Measurements from ENCODE around the gene ELOVL4. TPM values are rescaled to one million over a fixed set of nuclear protein-coding genes. Genes with fewer than 3 reads are reported as not detected.

ELOVL4 gene
- total RNA-seq (1 to 10 TPM; 2.7 to 3.0 TPM), polyA plus RNA-seq (1 to 10 TPM; 5.5 to 7.4 TPM)

GRCh38 chr6:79947191-79948186, at the start of gene ELOVL4:
Gene ELOVL4, minus strand, starts transcription at chr6:79947553. Its CDS starts 274 bp downstream, at chr6:79947279.
- H3K27me3 Mint-ChIP-seq = peaks cover 16 to 23% of the 10 kb centered on the region in 2 donors
- H3K4me1 ChIP-seq (ENCODE audit: insufficient read depth, low read length) = peaks cover 36% of the 10 kb centered on the region
- DNase-seq = peak; percentile 37 to 76 (median 44)
- no peaks in the 10 kb centered on the region for H3K9me3 Mint-ChIP-seq
- peaks cover 12% of the 10 kb centered on the region for H3K27me3 ChIP-seq (ENCODE audit: insufficient read depth, low read length)
- H3K27ac ChIP-seq (ENCODE audit: low read depth, low read length) = peak within 1 kb of the TSS; percentile 35
- peak within 1 kb of the TSS; percentile 85 to 95 (median 90) for H3K4me3 Mint-ChIP-seq
- CTCF ChIA-PET (ENCODE audit: partially characterized antibody) = interaction anchor here (0.7 to 2.9 kb wide), 12 partner anchors 7 to 151 kb away, joined by 3 to 18 read pairs (median 4); partner anchors contain the start of gene TTK
- H3K4me1 Mint-ChIP-seq = peaks cover 18 to 43% (median 21%) of the 10 kb centered on the region in 4 donors
- POLR2A ChIA-PET (ENCODE audit: partially characterized antibody) = interaction anchor here (1.1 to 1.8 kb wide), 4 partner anchors 17 to 159 kb away, joined by 4 to 10 read pairs (median 6); partner anchors contain the start of gene BCKDHB
- peaks cover 0 to 1% of the 10 kb centered on the region in 2 donors for H3K36me3 Mint-ChIP-seq
- H3K27ac Mint-ChIP-seq = peak within 1 kb of the TSS; percentile 54 to 93 (median 81)
- no peaks in the 10 kb centered on the region for H3K9me3 ChIP-seq (ENCODE audit: control insufficient read depth in 1 of 2, low read length in 2 of 2)
- no peaks in the 10 kb centered on the region for H3K36me3 ChIP-seq (ENCODE audit: insufficient read depth, low read length)
- peak within 1 kb of the TSS; percentile 27 to 57 for H3K4me3 ChIP-seq (ENCODE audit: low read length in 2 of 2)
- intact Hi-C loops (cut with micrococcal nuclease) = loop anchor here (1.0 to 10.0 kb wide), 3 partner anchors 79 to 1806 kb away; partner anchors contain the start of gene HMGN3

- H3K27ac ChIP-seq (ENCODE audit: low read depth, low read length) = no peak overlapping the region
- ChIA-PET CTCF (ENCODE audit: partially characterized antibody) (no interaction called here), POLR2A (ENCODE audit: partially characterized antibody) (no interaction called here)
- Mint-ChIP-seq H3K27me3 (peaks cover 0 to 1% of the 10 kb centered on the region in 2 donors), H3K36me3 (no peaks in the 10 kb centered on the region), H3K4me1 (no peaks in the 10 kb centered on the region), H3K27ac (peak overlapping the region in 1 of 7 donors; percentile 22), H3K9me3 (peaks cover 0 to 2% (median 0%) of the 10 kb centered on the region in 8 donors), H3K4me3 (no peak overlapping the region)
- H3K4me3 ChIP-seq (ENCODE audit: low read length in 2 of 2) = no peak overlapping the region
- H3K9me3 ChIP-seq (ENCODE audit: control insufficient read depth in 1 of 2, low read length in 2 of 2) = no peaks in the 10 kb centered on the region
- no peak for DNase-seq
- intact Hi-C loops (cut with micrococcal nuclease) = no loop called here
- H3K27me3 ChIP-seq (ENCODE audit: insufficient read depth, low read length) = no peaks in the 10 kb centered on the region
- H3K36me3 ChIP-seq (ENCODE audit: insufficient read depth, low read length) = no peaks in the 10 kb centered on the region
- H3K4me1 ChIP-seq (ENCODE audit: insufficient read depth, low read length) = no peaks in the 10 kb centered on the region
Observed at GRCh38 chr6:79993911-79994309, 46.6 kb upstream of the ELOVL4 start.

GRCh38 chr6:79993012-79993910, 45.9 kb upstream of the ELOVL4 start:
- Histone ChIP-seq H3K9me3 (ENCODE audit: control insufficient read depth in 1 of 2, low read length in 2 of 2) (no peaks in the 10 kb centered on the region), H3K27ac (ENCODE audit: low read depth, low read length) (no peak overlapping the region), H3K36me3 (ENCODE audit: insufficient read depth, low read length) (no peaks in the 10 kb centered on the region), H3K4me3 (ENCODE audit: low read length in 2 of 2) (no peak overlapping the region), H3K4me1 (ENCODE audit: insufficient read depth, low read length) (no peaks in the 10 kb centered on the region), H3K27me3 (ENCODE audit: insufficient read depth, low read length) (no peaks in the 10 kb centered on the region)
- ChIA-PET CTCF (ENCODE audit: partially characterized antibody) (no interaction called here), POLR2A (ENCODE audit: partially characterized antibody) (no interaction called here)
- H3K9me3 Mint-ChIP-seq = no peaks in the 10 kb centered on the region
- no peak for DNase-seq
- H3K36me3 Mint-ChIP-seq = no peaks in the 10 kb centered on the region
- H3K27me3 Mint-ChIP-seq = no peaks in the 10 kb centered on the region
- peak overlapping the region in 1 of 7 donors; percentile 22 for H3K27ac Mint-ChIP-seq
- H3K4me1 Mint-ChIP-seq = no peaks in the 10 kb centered on the region
- H3K4me3 Mint-ChIP-seq = no peak overlapping the region
- intact Hi-C loops (cut with micrococcal nuclease) = no loop called here

GRCh38 chr6:79989641-79990040, 42.3 kb upstream of the ELOVL4 start:
- POLR2A ChIA-PET (ENCODE audit: partially characterized antibody) = no interaction called here
- no peaks in the 10 kb centered on the region for H3K36me3 Mint-ChIP-seq
- CTCF ChIA-PET (ENCODE audit: partially characterized antibody) = no interaction called here
- Histone ChIP-seq H3K9me3 (ENCODE audit: control insufficient read depth in 1 of 2, low read length in 2 of 2) (no peaks in the 10 kb centered on the region), H3K4me3 (ENCODE audit: low read length in 2 of 2) (no peak overlapping the region), H3K36me3 (ENCODE audit: insufficient read depth, low read length) (no peaks in the 10 kb centered on the region), H3K4me1 (ENCODE audit: insufficient read depth, low read length) (peaks cover 2% of the 10 kb centered on the region), H3K27ac (ENCODE audit: low read depth, low read length) (no peak overlapping the region), H3K27me3 (ENCODE audit: insufficient read depth, low read length) (no peaks in the 10 kb centered on the region)
- H3K27ac Mint-ChIP-seq = no peak overlapping the region
- intact Hi-C loops (cut with micrococcal nuclease) = no loop called here
- no peaks in the 10 kb centered on the region for H3K9me3 Mint-ChIP-seq
- H3K27me3 Mint-ChIP-seq = no peaks in the 10 kb centered on the region
- peaks cover 0 to 10% (median 6%) of the 10 kb centered on the region in 4 donors for H3K4me1 Mint-ChIP-seq
- no peak overlapping the region for H3K4me3 Mint-ChIP-seq
- DNase-seq = no peak

GRCh38 chr6:79985128-79985527, 37.8 kb upstream of the ELOVL4 start:
- no peak overlapping the region for H3K4me3 Mint-ChIP-seq
- H3K4me1 Mint-ChIP-seq = peaks cover 4 to 30% (median 14%) of the 10 kb centered on the region in 4 donors
- H3K27me3 Mint-ChIP-seq = no peaks in the 10 kb centered on the region
- no peak overlapping the region for H3K27ac ChIP-seq (ENCODE audit: low read depth, low read length)
- H3K36me3 ChIP-seq (ENCODE audit: insufficient read depth, low read length) = no peaks in the 10 kb centered on the region
- H3K27me3 ChIP-seq (ENCODE audit: insufficient read depth, low read length) = no peaks in the 10 kb centered on the region
- H3K36me3 Mint-ChIP-seq = no peaks in the 10 kb centered on the region
- H3K4me1 ChIP-seq (ENCODE audit: insufficient read depth, low read length) = peaks cover 25% of the 10 kb centered on the region
- CTCF ChIA-PET (ENCODE audit: partially characterized antibody) = interaction anchor here (0.7 to 5.1 kb wide), 4 partner anchors 20 to 42 kb away, joined by 4 to 38 read pairs (median 4); no protein-coding TSS in a partner anchor
- no peak for DNase-seq
- H3K9me3 Mint-ChIP-seq = no peaks in the 10 kb centered on the region
- H3K9me3 ChIP-seq (ENCODE audit: control insufficient read depth in 1 of 2, low read length in 2 of 2) = no peaks in the 10 kb centered on the region
- POLR2A ChIA-PET (ENCODE audit: partially characterized antibody) = interaction anchor here (2.0 to 2.2 kb wide), 3 partner anchors 19 to 39 kb away, joined by 10 to 13 read pairs (median 10); partner anchors contain the start of genes ELOVL4 and TTK
- peak overlapping the region in 4 of 7 donors; percentile 20 to 81 (median 54) for H3K27ac Mint-ChIP-seq
- intact Hi-C loops (cut with micrococcal nuclease) = no loop called here
- no peak overlapping the region for H3K4me3 ChIP-seq (ENCODE audit: low read length in 2 of 2)

- H3K36me3 Mint-ChIP-seq = no peaks in the 10 kb centered on the region
- H3K27me3 ChIP-seq (ENCODE audit: insufficient read depth, low read length) = no peaks in the 10 kb centered on the region
- peak; percentile 28 to 50 (median 43) for DNase-seq
- H3K4me1 ChIP-seq (ENCODE audit: insufficient read depth, low read length) = peaks cover 25% of the 10 kb centered on the region
- H3K4me1 Mint-ChIP-seq = peaks cover 4 to 30% (median 14%) of the 10 kb centered on the region in 4 donors
- H3K4me3 Mint-ChIP-seq = peak overlapping the region in 4 of 8 donors; percentile 5 to 33 (median 20)
- no peaks in the 10 kb centered on the region for H3K9me3 ChIP-seq (ENCODE audit: control insufficient read depth in 1 of 2, low read length in 2 of 2)
- H3K4me3 ChIP-seq (ENCODE audit: low read length in 2 of 2) = no peak overlapping the region
- ChIA-PET POLR2A (ENCODE audit: partially characterized antibody) (interaction anchor here (1.7 to 2.2 kb wide), 4 partner anchors 19 to 38 kb away, joined by 7 to 13 read pairs (median 10); partner anchors contain the start of genes ELOVL4 and TTK), CTCF (ENCODE audit: partially characterized antibody) (interaction anchor here (0.7 to 5.1 kb wide), 4 partner anchors 19 to 41 kb away, joined by 4 to 38 read pairs (median 4); no protein-coding TSS in a partner anchor)
- H3K27ac Mint-ChIP-seq = peak overlapping the region; percentile 3 to 69 (median 36)
- no peaks in the 10 kb centered on the region for H3K27me3 Mint-ChIP-seq
- no peaks in the 10 kb centered on the region for H3K9me3 Mint-ChIP-seq
- no peaks in the 10 kb centered on the region for H3K36me3 ChIP-seq (ENCODE audit: insufficient read depth, low read length)
- H3K27ac ChIP-seq (ENCODE audit: low read depth, low read length) = no peak overlapping the region
- intact Hi-C loops (cut with micrococcal nuclease) = loop anchor here (1.0 kb wide), 2 partner anchors 20 to 35 kb away; partner anchors contain the start of gene TTK
Observed at GRCh38 chr6:79984261-79984660, 36.9 kb upstream of the ELOVL4 start.

Measured in CD4-positive, alpha-beta memory T cell (primary cell).